ENCODE results near the gene APBB1IP. TPM values are rescaled to one million over a fixed set of nuclear protein-coding genes. Genes with fewer than 3 reads are reported as not detected.
"Not testable (repeated sequence)": the region's sequence is repeated elsewhere in the genome, so short reads cannot be mapped to it uniquely, and the experiment has no call there.

The APBB1IP gene
- total RNA-seq, 2 donors from 2014 or later, result 46.5 to 50.4 TPM

DNA sequence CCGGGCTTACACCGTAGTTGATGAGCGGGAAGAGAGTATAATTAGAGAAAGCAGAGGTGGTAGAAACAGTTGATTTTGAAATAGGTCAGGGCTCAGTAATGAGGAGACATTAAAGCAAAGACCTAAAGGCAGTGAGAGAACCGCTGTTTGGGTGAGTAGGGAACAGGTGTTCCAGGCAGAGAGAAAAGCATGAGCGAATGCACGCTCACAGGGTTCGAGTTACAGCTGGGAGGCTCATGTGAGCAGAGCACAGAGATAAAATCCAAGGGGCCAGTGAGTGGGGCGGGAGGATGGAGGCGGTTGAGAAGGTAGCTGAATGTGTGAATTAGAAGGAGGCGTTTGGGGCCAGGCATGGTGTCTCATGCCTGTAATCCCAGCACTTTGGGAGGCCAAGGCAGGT, 39.9 kb downstream of the APBB1IP start:
- H3K9me3 Mint-ChIP-seq, result no peaks in the 10 kb centered on the region
- peak overlapping the region; percentile 94 for H3K27ac Mint-ChIP-seq
- peaks cover 56% of the 10 kb centered on the region for H3K4me1 Mint-ChIP-seq
- no peak for ATAC-seq (replicated peaks)
- peaks cover 51% of the 10 kb centered on the region for H3K36me3 Mint-ChIP-seq (ENCODE audit: low read depth)
- H3K27me3 Mint-ChIP-seq, result no peaks in the 10 kb centered on the region
- peak overlapping the region; percentile 78 for H3K4me3 Mint-ChIP-seq

GRCh38 chr10:26479766-26480492, 41.8 kb downstream of the APBB1IP start:
- Mint-ChIP-seq H3K27ac (peak overlapping the region; percentile 92), H3K27me3 (no peaks in the 10 kb centered on the region), H3K9me3 (no peaks in the 10 kb centered on the region), H3K4me1 (peaks cover 56% of the 10 kb centered on the region), H3K4me3 (peak overlapping the region; percentile 82), H3K36me3 (ENCODE audit: low read depth) (peaks cover 44% of the 10 kb centered on the region)
- peak; percentile 58 for ATAC-seq (replicated peaks)

- Mint-ChIP-seq H3K4me1 (peaks cover 59% of the 10 kb centered on the region), H3K27ac (no peak overlapping the region), H3K9me3 (no peaks in the 10 kb centered on the region), H3K36me3 (ENCODE audit: low read depth) (peaks cover 34% of the 10 kb centered on the region), H3K27me3 (no peaks in the 10 kb centered on the region), H3K4me3 (peak overlapping the region; percentile 94)
- no peak for ATAC-seq (replicated peaks)
Measured at GRCh38 chr10:26481315-26481692, 43.2 kb downstream of the APBB1IP start.

- peak overlapping the region; percentile 94 for H3K4me3 Mint-ChIP-seq
- H3K27ac Mint-ChIP-seq, result peak overlapping the region; percentile 96
- ATAC-seq (replicated peaks), result peak; percentile 52
Measured at GRCh38 chr10:26481914-26482550, 43.9 kb downstream of the APBB1IP start.

GRCh38 chr10:26483554-26483953, 45.4 kb downstream of the APBB1IP start:
- Mint-ChIP-seq H3K9me3 (no peaks in the 10 kb centered on the region), H3K27ac (peak overlapping the region; percentile 96), H3K4me1 (peaks cover 55% of the 10 kb centered on the region), H3K36me3 (ENCODE audit: low read depth) (peaks cover 36% of the 10 kb centered on the region), H3K27me3 (no peaks in the 10 kb centered on the region), H3K4me3 (peak overlapping the region; percentile 94)
- ATAC-seq (replicated peaks), result no peak

More at GRCh38 chr10:26481914-26482550, 43.9 kb downstream of the APBB1IP start:
- no peaks in the 10 kb centered on the region for H3K9me3 Mint-ChIP-seq
- peaks cover 31% of the 10 kb centered on the region for H3K36me3 Mint-ChIP-seq (ENCODE audit: low read depth)
- H3K4me1 Mint-ChIP-seq, result peaks cover 62% of the 10 kb centered on the region
- H3K27me3 Mint-ChIP-seq, result no peaks in the 10 kb centered on the region

DNA sequence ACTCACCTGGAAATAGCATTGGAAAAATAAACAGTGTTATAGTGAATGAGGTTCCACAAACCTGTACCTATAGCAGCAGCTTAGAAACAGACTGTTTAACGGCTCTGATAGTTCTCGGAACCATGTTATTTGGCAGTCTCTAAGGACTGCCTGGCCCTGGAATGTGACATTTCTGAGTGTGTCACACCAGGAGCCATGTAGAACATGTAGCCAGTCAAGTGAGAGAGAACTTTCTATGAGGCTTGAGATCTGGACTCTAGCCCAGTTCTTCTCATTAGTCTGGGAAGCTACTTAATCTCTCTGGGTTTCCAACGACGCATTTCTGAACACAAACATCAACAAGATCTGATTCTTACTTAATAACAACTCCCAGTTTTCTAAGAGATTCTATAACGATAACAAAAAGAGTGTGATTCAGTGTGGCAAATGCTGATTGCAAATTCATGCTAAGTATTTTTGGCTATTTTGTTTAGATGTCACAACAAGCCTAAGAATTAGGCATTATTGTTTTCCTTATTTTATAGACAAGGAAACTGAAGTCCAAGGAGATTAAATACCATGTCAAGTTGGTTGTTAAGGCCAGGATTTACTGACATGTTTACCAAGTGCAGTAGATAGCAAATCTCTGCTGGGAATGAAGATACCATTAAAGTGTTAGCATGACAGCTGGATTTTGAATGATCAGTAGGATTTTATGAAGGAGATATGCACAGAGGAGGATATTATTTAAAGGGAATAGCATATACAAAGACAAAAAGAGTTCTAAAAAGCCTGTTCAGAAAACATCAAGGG, 47.2 kb downstream of the APBB1IP start:
- Mint-ChIP-seq H3K27ac (peak overlapping the region; percentile 97), H3K27me3 (no peaks in the 10 kb centered on the region), H3K4me3 (peak overlapping the region; percentile 81), H3K36me3 (ENCODE audit: low read depth) (peaks cover 34% of the 10 kb centered on the region), H3K9me3 (no peaks in the 10 kb centered on the region), H3K4me1 (peaks cover 49% of the 10 kb centered on the region)
- no peak for ATAC-seq (replicated peaks)

- Mint-ChIP-seq H3K27ac (peak overlapping the region; percentile 97), H3K36me3 (ENCODE audit: low read depth) (peaks cover 36% of the 10 kb centered on the region), H3K4me1 (peaks cover 43% of the 10 kb centered on the region), H3K9me3 (no peaks in the 10 kb centered on the region), H3K27me3 (no peaks in the 10 kb centered on the region), H3K4me3 (peak overlapping the region; percentile 81)
- no peak for ATAC-seq (replicated peaks)
Measured at GRCh38 chr10:26486304-26486703, 48.2 kb downstream of the APBB1IP start.

DNA sequence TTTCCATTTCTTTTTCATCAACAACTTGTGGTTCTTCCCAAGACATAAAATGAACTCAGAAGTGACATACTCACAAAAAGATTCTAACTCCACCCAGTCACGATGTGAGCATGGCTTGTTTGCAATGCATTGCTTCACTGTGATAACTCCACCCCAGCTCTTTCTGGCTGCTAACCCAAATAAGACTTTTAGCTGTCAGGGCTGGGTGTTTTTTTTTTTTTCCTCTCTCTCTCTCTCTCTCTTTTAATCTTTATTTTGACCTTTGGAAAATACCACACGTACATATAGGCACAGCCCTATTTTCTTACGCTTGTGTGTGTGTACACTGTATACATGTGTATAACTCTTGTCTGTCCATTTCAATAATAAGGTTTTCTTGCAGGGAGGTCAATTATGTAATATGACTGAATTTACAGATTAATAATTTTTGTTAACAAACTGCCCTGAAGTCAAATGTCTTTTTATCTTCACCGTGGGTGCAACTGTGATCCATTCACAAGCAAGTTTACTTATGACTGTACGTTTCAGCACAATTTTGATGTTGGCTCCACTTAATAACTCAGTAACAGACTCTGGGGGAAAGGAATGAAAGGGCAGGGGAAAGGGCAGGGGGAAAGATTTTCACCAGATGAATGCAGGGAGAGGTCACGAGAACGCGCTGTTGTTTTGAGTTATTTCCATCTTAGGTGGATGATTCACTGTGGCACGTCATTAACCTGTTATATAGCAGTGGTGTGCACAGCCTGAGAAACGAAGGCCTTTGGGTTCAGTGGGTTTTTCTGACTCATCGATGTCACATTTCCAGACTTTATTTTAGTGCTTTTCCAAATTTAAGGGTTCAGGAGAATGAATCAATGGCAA, 49.1 kb downstream of the APBB1IP start:
- peak; percentile 94 for ATAC-seq (replicated peaks)
- H3K4me1 Mint-ChIP-seq, result peaks cover 39% of the 10 kb centered on the region

GRCh38 chr10:26488344-26488743, 50.2 kb downstream of the APBB1IP start:
- peaks cover 34% of the 10 kb centered on the region for H3K4me1 Mint-ChIP-seq
- H3K27ac Mint-ChIP-seq, result peak overlapping the region; percentile 97
- H3K36me3 Mint-ChIP-seq (ENCODE audit: low read depth), result peaks cover 47% of the 10 kb centered on the region
- H3K9me3 Mint-ChIP-seq, result no peaks in the 10 kb centered on the region
- H3K4me3 Mint-ChIP-seq, result peak overlapping the region; percentile 81
- peak; percentile 19 for ATAC-seq (replicated peaks)
- H3K27me3 Mint-ChIP-seq, result no peaks in the 10 kb centered on the region

More for the DNA sequence above, 49.1 kb downstream of the APBB1IP start:
- peak overlapping the region; percentile 97 for H3K27ac Mint-ChIP-seq
- no peaks in the 10 kb centered on the region for H3K9me3 Mint-ChIP-seq
- no peaks in the 10 kb centered on the region for H3K27me3 Mint-ChIP-seq
- H3K36me3 Mint-ChIP-seq (ENCODE audit: low read depth), result peaks cover 42% of the 10 kb centered on the region
- H3K4me3 Mint-ChIP-seq, result peak overlapping the region; percentile 81

DNA sequence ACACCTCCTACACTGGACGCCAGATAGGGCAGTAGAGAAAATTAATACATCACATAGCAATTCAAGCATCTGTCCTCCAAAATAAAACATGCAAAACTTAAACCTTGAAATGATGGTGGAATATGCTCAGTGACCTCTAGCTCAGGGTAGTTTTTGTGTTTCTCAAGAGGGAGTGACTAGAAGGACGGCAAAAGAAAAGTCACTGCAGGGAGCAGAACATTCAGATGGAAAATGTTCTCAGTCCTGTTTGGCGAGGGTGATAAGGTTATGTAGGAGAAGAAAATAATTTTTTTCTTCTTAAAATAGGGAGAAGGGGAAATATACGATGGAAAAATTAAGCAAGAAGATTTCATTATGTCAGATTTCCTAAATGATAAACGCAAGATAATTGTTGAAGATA, 50.9 kb downstream of the APBB1IP start:
- no peaks in the 10 kb centered on the region for H3K27me3 Mint-ChIP-seq
- H3K4me3 Mint-ChIP-seq, result peak overlapping the region; percentile 81
- peaks cover 32% of the 10 kb centered on the region for H3K4me1 Mint-ChIP-seq
- H3K9me3 Mint-ChIP-seq, result no peaks in the 10 kb centered on the region
- peak overlapping the region; percentile 97 for H3K27ac Mint-ChIP-seq
- no peak for ATAC-seq (replicated peaks)
- H3K36me3 Mint-ChIP-seq (ENCODE audit: low read depth), result peaks cover 54% of the 10 kb centered on the region

- peaks cover 67% of the 10 kb centered on the region for H3K36me3 Mint-ChIP-seq (ENCODE audit: low read depth)
- H3K4me3 Mint-ChIP-seq; H3K27ac Mint-ChIP-seq; ATAC-seq (replicated peaks); H3K27me3 Mint-ChIP-seq; H3K9me3 Mint-ChIP-seq: not testable (repeated sequence)
- H3K4me1 Mint-ChIP-seq, result peaks cover 29% of the 10 kb centered on the region
Measured at GRCh38 chr10:26490367-26490766, 52.2 kb downstream of the APBB1IP start.

DNA sequence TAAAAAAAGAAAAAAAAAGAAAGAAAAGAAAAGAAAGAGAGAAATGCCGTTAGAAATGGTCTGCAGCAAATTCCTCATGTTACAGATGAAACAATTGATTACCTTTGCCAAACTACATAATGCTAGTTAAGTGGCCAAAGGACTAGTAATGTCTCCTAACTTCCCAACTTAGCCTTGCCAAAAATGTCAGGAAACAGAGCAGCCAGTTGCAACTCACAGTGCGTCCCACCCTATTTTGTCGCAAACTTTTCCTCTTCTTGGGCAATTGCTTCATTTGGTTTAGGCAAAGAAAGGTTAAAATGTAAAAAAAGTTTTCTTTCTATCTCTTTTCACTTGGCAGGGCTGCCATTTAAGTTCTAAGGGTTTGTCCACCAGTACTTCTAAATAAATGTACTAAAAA, 53.1 kb downstream of the APBB1IP start:
- Mint-ChIP-seq H3K4me1 (peaks cover 20% of the 10 kb centered on the region), H3K36me3 (ENCODE audit: low read depth) (peaks cover 76% of the 10 kb centered on the region), H3K9me3 (no peaks in the 10 kb centered on the region), H3K27ac (no peak overlapping the region), H3K4me3 (no peak overlapping the region), H3K27me3 (no peaks in the 10 kb centered on the region)
- no peak for ATAC-seq (replicated peaks)

DNA sequence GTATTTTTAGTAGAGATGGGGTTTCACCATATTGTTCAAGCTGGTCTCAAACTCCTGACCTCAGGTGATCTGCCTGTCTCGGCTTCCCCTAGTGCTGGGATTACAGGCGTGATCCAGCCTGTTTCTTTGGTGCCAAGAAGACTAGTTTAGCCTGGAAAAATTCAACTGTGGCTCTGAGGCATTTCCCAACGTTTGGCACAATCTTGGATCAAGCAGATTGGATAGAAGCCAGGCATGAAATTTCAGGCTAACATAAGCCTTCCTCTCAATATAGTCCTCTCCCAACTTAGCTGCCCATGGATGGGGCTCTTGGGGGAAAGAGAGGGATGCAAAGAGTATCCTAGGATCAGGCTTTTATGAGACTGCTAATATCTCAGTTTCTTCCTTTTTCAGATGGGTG, 53.8 kb downstream of the APBB1IP start:
- peaks cover 16% of the 10 kb centered on the region for H3K4me1 Mint-ChIP-seq
- H3K27ac Mint-ChIP-seq, result no peak overlapping the region
- no peak overlapping the region for H3K4me3 Mint-ChIP-seq
- peaks cover 82% of the 10 kb centered on the region for H3K36me3 Mint-ChIP-seq (ENCODE audit: low read depth)
- ATAC-seq (replicated peaks), result no peak
- H3K9me3 Mint-ChIP-seq, result no peaks in the 10 kb centered on the region
- H3K27me3 Mint-ChIP-seq, result no peaks in the 10 kb centered on the region

DNA sequence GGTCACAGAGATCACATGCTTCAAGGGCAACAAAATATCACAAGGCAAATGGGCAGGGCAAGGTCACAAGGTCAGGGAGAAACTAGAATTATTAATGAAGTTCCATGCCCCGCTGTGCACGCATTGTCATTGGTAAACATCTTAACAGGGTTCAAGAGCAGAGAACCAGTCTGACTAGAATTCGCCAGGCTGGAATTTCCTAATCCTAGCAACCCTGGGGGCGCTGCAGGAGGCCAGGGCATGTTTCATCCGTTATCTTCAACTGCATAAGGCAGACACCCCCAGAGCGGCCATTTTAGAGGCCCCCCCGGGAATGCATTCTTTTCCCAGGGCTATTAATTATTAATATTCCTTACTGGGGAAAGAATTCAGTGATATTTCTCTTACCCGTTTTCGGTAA, 54.6 kb downstream of the APBB1IP start:
- not testable (repeated sequence) for H3K27me3 Mint-ChIP-seq; ATAC-seq (replicated peaks); H3K4me3 Mint-ChIP-seq; H3K9me3 Mint-ChIP-seq; H3K27ac Mint-ChIP-seq
- H3K36me3 Mint-ChIP-seq (ENCODE audit: low read depth), result peaks cover 86% of the 10 kb centered on the region
- peaks cover 10% of the 10 kb centered on the region for H3K4me1 Mint-ChIP-seq

Data from activated T-helper 17 cell treated with anti-CD3 and anti-CD28 coated beads, Interleukin-2, amount 50 U/mL, for 72 hours (primary cell).